Stomach (tissue), 4 donors: ENCODE measurements around the gene ANGEL1.
A peak's percentile ranks its signal among the peaks of the same experiment; 100 is the strongest.

Experiments used
- CTCF ChIP-seq, 7 experiments: fragments of 450-650 bp in 4 of 7; fragments of 200-600 bp in 3 of 7; sonication (generic) in 3 of 7; IDR thresholded peaks; one replicate each; pipeline ENCODE4 v1.5.1; 2016 to 2019; ENCODE audit warnings: antibody characterized with exemption in 7 of 7, control low read depth in 2 of 7, mild to moderate bottlenecking in 1 of 7
- EP300 ChIP-seq: sonication (generic); formaldehyde crosslinking; IDR thresholded peaks from one replicate; pipeline ENCODE4 v1.6.1; 2017; ENCODE audit warnings: antibody characterized with exemption
- POLR2A ChIP-seq, 4 donors: fragments of 450-650 bp; IDR thresholded peaks; one replicate each; pipeline ENCODE4 v1.6.1; 2016; ENCODE audit warnings: antibody characterized with exemption in 4 of 4, control low read depth in 2 of 4, mild to moderate bottlenecking in 1 of 4, moderate library complexity in 1 of 4

GRCh38 chr14:76784881-76785280, 27.8 kb downstream of the ANGEL1 start:
- TF ChIP-seq CTCF (IDR thresholded peaks at IDR 0.05): peak in 5 of 7 experiments; percentile 47 to 69 (median 60)
- TF ChIP-seq EP300: no peak
- TF ChIP-seq POLR2A (IDR thresholded peaks at IDR 0.05): no peak
